NCI-H1436 (cell line): Measurements from ENCODE around the gene RNF213.

Source experiments
- DNase-seq: peaks from one replicate; lab custom pipeline; 2025; lab: John Stamatoyannopoulos, UW

RNF213 gene

DNA sequence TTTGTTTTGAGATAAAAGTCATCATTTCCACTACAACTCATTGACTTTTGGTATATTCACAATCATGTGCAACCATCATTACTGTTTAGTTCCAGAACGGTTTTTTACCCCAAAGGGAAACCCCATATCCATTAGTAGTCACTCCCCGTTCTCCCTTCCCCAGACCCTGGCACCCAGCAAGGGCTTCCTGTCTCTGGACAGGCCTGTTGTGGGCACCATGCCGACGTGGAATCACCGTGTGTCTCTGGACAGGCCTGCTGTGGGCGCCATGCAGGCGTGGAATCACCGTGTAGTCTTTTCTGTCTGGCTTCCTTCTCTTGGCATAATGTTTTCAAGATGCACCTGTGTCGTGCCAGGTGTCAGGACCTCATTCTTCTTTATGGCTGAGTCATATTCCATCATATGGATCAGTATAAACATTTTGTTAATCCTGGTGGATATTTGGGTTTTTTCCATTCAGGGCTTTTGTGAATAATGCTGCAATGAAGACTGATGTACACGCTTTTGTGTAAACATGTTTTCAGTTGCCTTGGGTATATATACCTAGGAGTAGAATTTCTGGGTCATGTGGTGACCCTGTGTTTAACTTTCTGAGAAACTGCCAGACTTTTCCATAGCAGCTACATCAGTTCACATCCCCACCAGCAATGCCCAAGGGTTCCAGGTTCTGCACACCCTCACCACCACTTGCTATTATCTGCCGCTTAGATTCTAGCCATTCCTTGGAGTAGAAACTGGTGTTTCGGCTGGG lies 173.4 kb downstream of the RNF213 start:
- DNase-seq, result no peak

- no peak for DNase-seq
Observed at GRCh38 chr17:80437532-80437931, 176.9 kb downstream of the RNF213 start.

DNA sequence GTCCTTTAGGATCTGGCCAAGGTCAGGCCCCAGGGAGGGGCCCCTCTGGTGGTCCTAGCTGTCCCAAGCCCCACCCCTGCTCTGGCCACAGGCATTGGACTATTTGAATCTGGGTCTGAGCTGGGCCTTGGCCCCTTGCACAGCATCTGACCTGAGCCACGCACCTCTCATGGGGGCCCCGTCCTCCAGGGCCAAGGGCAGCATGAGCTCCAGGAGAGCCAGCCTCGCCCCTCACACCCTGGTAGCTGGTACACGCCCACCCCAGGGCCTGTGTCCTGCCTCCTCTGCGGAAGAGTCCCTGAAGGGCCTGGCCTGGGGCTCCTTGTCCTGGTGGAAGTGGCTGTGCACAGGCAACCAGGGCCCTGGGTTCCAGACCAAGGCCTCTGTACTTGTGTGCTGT lies 178.2 kb downstream of the RNF213 start:
- no peak for DNase-seq

- DNase-seq, result no peak
Observed at GRCh38 chr17:80439499-80439898, 178.8 kb downstream of the RNF213 start.

GRCh38 chr17:80441133-80441578 lies 180.5 kb downstream of the RNF213 start:
- peak; percentile 77 for DNase-seq

DNA sequence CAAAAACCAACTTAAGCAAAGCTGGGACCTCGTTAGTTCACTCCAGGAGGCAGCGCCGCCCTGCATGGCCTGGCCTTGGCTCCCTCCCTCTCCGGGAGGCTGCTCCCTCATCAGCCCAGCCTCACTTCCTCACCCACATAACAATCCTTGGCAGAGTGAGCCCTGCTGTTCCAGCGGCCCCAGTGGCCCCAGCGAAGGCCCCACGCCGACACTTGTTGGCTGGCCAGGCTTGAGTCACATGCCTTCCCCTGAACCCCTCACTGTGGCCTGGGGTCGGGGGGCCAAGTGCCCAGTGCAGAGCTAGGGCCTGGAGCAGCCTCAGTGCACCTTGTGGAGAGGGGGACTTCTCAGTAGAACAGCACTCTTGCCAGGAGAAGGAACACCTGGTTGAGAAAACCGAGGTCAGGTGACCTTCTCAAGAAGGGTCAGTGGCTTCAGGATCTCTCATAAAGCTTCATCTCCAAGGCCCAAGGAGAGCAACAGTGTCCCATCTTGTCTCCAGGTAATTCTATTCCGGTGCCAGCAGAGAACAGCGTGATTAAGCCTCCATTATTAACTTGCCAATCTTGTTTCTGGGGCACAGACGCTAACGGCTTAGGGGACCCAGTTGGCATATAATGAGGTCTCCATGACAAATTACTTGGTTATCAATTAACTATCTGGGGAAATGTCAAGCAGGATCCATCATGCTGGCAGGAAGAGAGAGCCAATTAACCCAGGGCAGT lies 181.1 kb downstream of the RNF213 start:
- DNase-seq, result no peak

- no peak for DNase-seq
Observed at GRCh38 chr17:80442323-80442659, 181.6 kb downstream of the RNF213 start.

GRCh38 chr17:80442764-80443163 lies 182.1 kb downstream of the RNF213 start:
- no peak for DNase-seq

DNA sequence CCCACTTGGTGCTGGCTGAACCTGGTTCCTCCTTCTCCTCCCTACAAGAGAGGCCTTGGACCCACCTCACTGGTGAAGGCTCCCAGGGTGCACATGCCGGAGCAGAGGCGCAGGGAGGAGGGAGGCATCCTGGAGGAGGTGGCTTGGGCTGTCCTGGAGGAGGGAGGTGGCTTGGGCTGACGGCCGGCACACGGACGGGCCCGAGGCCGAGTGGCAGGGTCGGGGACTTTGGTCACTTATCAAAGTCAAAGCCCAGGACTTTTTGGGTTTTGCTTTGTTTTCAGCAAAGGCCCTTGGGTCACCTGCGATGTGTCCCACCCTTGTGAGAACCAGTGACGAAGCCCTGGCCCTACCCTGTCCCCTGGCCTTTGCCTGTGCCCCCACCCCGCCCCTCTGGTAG lies 182.8 kb downstream of the RNF213 start:
- DNase-seq, result no peak

GRCh38 chr17:80443916-80444643 lies 183.4 kb downstream of the RNF213 start:
- peak; percentile 19 for DNase-seq

DNA sequence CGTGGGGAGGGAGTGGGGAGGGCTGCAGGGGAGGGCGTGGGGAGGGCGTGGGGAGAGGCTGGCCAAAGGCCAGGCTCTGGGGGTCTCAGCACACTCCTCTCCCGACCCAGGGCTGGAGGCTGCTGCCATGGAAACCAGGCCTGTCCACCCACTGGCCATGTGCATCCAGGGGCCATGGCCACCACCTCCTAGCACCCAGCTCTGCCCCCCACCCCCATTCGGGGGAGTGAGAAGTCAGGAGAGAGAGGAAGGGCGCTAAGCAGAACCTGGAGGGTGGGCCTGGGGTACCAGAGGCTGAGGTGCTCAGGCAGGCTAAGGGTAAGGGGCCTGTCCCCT lies 184.0 kb downstream of the RNF213 start:
- no peak for DNase-seq

DNA sequence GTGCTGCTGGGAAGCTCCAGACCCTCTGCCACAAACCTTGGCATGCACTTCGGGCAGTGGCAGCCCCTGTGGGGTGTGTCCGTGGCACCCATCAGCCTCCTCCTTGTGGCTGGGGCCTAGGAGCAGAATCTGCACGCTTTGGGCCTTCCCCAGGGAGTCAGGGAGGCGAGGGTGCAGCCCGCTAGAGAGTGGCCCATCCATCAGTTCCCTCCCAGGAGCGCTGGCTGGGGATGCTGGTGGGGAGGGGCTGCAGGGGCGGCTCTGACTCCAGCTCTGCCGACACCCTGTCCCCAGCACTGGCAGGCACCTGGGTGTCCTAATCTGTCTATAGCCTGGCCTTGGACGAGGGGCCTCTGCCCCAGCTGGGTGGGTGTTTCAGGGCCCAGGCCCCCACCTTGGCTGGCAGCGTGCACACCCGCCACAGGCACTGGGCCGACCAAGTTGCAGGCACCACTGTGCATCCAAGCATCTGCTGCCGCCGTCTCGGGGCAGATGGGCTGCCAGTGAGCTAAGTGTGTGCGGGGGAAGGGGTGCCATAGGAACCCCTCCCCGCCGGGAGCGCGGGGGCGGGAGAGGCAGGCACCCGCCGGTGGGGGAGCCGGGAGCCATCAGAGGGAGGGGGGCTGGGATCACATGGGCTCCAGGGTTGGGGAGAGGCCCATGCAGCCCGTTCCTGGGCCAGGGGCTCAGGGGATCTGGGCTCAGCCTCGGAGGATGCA lies 184.5 kb downstream of the RNF213 start:
- peak; percentile 70 for DNase-seq

GRCh38 chr17:80445726-80446110 lies 185.1 kb downstream of the RNF213 start:
- DNase-seq, result no peak

DNA sequence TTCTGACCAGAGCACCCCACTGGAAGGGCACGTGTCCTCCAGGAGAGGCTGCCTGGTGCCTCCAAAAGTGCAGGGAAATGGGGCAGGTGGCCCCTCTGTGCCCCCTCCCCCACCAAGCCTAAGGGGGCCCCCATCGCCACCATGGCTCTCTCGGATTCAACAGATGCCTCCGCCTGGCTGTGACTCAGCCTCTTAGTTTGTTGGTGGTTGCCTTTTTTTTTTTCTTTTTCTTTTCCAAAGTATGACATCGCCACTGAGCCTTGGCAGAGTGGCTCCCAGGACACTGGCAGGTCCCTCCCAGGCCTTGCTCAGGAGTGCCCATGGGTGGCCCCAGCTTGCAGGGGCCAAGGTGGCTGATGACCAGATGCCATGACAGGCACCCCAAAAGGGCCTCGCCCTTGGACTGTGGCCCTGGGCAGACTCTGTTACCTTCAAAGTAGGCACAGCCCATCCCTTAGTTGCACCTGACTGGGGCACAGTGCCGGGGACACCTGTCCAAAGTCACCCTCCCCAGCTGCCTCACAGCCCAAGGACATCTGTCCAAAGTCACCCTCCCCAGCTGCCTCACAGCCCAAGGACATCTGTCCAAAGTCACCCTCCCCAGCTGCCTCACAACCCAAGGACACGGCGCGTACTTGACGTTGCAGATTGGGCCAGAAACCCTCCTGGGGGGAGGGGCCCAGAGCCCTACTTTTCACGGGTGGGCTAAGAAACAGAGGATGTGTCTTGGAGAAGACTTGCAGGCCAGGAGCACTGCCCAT lies 186.2 kb downstream of the RNF213 start:
- DNase-seq, result no peak

GRCh38 chr17:80447790-80448189 lies 187.1 kb downstream of the RNF213 start:
- no peak for DNase-seq
